Measurements from ENCODE around the gene FOXC2. TPM values are rescaled to one million over a fixed set of nuclear protein-coding genes. Genes with fewer than 3 reads are reported as not detected.
A peak's percentile ranks its signal among the peaks of the same experiment; 100 is the strongest.

Gene FOXC2
- total RNA-seq, 1 experiment from 2014 or later, result 8.3 TPM

DNA sequence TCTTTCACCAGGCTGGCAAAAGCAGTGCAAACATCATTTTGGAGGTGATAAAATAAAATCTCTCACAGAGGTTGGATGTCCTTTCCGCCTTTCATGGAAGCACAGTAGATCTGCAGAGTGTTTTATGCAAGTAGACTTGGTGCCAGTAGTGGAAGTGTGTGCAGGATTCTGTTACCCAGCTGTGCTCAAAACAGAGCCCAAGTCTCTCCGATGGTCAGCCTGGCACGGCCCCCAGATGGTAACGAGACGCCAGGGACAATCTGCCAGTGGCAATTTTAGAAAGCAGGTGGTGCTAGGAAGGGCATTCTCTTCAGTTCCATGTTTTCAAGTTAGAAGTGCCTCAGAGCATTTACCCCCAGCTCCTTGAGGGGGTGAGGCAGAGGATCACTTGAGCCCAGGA is 10.1 kb upstream of the FOXC2 start:
- no peak for DNase-seq (ENCODE audit: low read depth)

DNA sequence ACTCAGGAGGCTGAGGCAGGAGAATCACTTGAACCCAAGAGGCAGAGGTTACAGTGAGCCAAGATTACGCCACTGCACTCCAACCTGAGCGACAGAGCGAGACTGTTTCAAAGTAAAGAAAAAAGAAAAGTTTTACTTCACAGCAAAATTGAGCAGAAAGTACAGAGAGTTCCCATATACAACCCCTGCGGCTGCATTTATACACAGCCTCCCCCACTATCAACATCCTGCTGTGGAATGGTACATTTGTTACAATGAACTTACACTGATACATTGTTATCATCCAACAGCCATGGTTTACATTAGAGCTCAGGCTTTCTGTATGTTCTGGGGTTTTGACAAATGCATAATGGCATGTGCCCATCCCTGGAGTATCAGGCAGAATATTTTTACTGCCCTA is 9.0 kb upstream of the FOXC2 start:
- DNase-seq (ENCODE audit: low read depth), result no peak

DNA sequence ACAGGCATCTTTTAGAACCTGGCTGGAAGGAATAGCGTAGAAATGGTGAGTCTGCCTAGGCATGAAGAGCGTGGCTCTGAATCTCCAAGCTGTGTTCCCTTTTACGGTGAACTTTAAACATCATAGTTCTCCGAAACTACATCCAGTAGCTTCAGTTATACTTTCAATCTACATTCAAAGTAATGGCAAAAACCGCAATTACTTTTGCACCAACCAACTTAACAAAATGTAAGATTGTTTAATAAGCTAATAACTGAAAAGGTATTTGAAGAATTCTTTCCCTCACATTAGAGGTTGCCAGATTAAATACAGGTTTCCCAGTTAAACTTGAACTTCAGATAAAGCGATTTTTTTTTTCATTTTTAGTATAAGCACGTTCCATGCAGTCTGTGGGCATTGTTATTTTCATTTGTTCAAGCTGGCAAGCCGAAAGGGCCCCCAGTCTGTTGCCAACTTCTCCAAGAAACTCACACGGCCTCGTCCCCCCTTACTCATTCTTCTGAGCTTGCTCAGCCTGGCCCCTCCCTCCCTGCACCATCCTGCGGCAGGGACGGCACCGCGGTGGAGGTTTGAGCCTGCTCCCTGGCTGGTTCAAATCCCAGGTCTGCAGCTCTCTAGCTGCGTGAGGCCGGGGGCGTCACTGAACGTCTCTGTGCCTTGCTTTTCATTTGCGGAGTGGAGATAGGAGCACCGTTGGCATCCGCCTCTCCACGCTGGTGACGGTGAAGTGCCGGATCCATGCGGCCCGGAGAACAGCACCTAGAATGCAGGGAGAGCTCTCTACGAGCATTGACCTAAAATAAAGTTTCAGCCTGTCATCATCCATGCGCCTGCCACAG is 8.1 kb upstream of the FOXC2 start:
- DNase-seq (ENCODE audit: low read depth), result no peak

DNA sequence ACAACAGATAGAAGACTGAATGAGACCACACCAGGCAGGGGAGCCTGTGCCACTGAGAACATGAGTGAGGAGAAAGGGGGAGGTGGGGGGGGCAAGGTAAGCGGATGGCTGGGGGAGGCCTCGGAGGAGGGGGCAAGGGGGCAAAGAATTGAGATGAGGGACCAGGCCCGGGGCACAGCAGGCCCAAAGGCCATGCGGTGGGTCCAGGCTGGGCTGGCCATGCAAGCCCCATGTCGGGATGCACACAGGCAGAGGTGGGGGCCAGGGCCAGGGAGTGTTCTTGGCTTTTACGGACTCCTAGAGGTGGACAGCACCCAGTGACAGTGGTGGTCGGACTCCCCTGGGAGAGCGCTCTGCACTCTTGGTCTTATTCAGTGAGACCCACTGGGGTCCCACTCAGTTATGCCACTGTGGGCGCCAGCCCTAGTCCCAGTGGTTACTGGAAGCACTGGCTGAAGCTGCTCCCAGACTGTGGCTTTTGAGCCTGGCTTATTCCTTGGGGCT is 6.8 kb upstream of the FOXC2 start:
- DNase-seq (ENCODE audit: low read depth), result no peak

DNA sequence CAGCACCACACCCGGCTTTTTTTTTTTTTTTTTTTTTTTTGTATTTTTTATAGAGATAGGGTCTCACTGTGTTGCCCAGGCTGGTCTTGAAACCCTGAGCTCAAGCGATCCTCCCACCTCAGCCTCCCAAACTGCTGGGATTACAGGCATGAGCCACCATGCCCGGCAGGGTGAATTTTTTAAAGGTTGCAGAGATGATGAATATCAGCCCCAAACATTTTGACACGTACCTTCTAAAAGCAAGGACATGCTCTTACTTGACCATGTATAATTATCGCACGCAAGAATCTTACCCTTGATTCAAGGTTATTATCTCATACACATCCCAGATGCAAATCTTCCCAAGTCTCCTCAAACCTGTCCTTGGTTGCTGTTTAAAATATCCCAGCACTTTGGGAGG is 4.3 kb upstream of the FOXC2 start:
- no peak for DNase-seq (ENCODE audit: low read depth)

DNA sequence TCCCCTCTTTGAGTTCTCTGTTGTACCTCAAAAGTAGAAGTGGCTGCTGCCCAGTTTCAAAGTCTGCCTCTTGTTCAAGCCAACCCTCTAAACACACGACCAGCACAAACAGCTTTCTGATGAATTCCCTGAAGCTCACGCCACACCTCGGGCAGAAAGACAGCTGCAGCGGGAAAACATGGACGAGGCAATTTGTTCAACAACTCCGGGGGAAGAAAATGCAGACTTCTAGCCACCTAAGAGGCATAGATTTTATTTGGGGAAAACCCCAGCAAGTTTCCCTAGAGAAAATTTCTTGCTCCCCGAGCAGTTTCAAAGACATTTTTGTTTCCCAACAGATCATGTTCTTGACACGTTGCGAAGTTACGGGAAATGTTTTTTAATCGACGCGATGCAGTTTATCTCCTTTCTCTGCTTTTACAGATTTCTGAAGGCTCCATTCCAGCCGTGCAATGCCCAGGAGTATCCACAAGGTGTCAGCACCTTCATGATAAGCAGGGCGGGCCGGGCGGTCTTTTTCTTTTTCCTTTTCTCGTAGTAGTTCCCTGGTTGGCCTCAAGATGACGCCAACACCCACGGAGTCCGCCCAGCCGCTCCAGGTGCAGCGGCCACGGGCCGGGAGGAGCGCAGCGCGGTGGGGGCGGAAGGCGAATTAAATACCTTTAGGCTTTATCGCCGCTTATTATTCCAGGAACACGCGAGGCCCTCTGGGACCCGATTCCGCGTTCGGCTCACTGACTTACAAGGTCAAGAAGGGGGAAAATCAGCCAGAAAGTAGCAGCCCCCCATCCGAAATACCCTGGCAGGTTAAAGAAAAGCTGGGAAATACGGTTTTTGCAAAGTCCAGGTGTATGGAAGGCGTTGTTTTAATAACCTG is 2.9 kb upstream of the FOXC2 start:
- peak; percentile 91 for DNase-seq (ENCODE audit: low read depth)

DNA sequence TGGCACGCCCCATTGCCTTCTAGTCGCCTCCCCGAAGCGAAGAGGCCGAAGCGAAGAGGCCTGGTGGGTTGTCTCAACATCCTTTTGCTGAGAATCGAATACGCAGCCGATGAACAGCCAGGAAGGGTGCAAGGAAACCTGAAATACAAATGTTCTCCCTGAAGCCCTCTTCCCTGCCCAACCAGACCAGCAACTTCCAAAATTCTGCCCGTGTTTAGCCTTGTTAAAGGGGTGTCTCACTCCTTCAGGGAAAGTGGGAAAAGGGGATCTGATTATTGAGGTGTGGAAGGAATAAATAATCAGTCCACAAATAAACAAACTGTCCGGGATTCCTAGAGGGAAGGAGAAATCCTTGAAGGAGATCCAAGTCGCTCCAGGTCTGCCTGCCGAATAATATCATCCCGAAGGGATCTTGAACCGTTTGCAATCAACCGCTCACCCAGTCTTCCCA is 1.4 kb upstream of the FOXC2 start:
- DNase-seq (ENCODE audit: low read depth), result no peak

DNA sequence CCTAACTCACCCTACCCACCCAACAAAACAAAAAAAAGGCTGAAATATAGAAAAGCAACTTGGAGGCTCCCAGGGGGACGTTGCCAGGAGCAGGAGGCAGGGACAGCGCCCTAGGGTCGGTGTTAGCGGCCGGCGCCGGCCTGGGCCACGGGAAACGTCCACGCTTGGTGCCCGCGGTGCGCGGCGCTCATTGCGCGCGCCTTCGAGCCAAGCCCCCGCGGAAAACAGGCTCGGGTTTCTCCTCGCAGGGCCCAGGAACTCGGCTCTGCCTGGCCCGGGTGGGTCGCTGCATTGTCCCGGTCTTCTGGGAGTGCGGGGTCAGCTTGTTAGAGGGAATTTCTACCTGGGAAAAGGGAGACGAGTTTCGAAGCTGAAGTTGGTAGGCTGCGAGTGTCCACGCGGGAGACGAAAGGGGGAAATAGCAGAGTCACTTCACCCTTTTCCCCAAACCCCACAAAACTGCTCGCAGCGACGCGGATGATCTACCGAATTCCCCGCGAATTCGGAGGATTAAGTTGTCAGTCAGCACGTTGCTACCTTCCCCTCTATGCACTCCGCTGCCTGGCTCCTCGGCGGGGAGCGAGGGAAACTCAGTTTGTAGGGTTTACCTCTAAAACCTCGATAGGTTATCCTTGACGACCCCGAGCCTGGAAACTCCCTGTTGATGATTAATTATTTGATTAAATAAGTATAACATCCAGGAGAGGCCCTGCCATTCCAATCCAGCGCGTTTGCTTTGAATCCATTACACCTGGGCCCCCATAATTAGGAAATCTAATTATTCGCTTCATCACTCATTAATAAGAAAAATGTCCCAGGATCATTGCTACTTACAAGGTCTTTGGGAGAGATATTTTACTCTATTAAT is 751 bp upstream of the FOXC2 start:
- no peak for DNase-seq (ENCODE audit: low read depth)

DNA sequence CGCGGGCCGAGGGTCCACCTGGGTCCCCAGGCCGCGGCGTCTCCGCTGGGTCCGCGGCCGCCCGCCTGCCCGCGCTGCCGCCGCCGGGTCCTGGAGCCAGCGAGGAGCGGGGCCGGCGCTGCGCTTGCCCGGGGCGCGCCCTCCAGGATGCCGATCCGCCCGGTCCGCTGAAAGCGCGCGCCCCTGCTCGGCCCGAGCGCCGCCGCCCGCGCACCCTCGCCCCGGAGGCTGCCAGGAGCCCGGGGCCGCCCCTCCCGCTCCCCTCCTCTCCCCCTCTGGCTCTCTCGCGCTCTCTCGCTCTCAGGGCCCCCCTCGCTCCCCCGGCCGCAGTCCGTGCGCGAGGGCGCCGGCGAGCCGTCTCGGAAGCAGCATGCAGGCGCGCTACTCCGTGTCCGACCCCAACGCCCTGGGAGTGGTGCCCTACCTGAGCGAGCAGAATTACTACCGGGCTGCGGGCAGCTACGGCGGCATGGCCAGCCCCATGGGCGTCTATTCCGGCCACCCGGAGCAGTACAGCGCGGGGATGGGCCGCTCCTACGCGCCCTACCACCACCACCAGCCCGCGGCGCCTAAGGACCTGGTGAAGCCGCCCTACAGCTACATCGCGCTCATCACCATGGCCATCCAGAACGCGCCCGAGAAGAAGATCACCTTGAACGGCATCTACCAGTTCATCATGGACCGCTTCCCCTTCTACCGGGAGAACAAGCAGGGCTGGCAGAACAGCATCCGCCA is 504 bp downstream of the FOXC2 start:
- peak; percentile 75 for DNase-seq (ENCODE audit: low read depth)

DNA sequence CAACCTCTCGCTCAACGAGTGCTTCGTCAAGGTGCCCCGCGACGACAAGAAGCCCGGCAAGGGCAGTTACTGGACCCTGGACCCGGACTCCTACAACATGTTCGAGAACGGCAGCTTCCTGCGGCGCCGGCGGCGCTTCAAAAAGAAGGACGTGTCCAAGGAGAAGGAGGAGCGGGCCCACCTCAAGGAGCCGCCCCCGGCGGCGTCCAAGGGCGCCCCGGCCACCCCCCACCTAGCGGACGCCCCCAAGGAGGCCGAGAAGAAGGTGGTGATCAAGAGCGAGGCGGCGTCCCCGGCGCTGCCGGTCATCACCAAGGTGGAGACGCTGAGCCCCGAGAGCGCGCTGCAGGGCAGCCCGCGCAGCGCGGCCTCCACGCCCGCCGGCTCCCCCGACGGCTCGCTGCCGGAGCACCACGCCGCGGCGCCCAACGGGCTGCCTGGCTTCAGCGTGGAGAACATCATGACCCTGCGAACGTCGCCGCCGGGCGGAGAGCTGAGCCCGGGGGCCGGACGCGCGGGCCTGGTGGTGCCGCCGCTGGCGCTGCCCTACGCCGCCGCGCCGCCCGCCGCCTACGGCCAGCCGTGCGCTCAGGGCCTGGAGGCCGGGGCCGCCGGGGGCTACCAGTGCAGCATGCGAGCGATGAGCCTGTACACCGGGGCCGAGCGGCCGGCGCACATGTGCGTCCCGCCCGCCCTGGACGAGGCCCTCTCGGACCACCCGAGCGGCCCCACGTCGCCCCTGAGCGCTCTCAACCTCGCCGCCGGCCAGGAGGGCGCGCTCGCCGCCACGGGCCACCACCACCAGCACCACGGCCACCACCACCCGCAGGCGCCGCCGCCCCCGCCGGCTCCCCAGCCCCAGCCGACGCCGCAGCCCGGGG is 1.3 kb downstream of the FOXC2 start:
- DNase-seq (ENCODE audit: low read depth), result peak; percentile 50

DNA sequence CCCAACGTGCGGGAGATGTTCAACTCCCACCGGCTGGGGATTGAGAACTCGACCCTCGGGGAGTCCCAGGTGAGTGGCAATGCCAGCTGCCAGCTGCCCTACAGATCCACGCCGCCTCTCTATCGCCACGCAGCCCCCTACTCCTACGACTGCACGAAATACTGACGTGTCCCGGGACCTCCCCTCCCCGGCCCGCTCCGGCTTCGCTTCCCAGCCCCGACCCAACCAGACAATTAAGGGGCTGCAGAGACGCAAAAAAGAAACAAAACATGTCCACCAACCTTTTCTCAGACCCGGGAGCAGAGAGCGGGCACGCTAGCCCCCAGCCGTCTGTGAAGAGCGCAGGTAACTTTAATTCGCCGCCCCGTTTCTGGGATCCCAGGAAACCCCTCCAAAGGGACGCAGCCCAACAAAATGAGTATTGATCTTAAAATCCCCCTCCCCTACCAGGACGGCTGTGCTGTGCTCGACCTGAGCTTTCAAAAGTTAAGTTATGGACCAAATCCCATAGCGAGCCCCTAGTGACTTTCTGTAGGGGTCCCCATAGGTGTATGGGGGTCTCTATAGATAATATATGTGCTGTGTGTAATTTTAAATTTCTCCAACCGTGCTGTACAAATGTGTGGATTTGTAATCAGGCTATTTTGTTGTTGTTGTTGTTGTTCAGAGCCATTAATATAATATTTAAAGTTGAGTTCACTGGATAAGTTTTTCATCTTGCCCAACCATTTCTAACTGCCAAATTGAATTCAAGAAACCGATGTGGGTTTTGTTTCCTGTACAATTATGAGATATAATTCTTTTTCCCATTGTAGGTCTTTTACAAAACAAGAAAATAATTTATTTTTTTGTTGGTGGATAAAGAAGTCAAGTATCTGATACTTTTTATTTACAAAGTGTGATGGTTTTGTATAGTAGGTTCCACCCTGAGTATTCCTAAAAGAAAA is 2.3 kb downstream of the FOXC2 start:
- DNase-seq (ENCODE audit: low read depth), result no peak

DNA sequence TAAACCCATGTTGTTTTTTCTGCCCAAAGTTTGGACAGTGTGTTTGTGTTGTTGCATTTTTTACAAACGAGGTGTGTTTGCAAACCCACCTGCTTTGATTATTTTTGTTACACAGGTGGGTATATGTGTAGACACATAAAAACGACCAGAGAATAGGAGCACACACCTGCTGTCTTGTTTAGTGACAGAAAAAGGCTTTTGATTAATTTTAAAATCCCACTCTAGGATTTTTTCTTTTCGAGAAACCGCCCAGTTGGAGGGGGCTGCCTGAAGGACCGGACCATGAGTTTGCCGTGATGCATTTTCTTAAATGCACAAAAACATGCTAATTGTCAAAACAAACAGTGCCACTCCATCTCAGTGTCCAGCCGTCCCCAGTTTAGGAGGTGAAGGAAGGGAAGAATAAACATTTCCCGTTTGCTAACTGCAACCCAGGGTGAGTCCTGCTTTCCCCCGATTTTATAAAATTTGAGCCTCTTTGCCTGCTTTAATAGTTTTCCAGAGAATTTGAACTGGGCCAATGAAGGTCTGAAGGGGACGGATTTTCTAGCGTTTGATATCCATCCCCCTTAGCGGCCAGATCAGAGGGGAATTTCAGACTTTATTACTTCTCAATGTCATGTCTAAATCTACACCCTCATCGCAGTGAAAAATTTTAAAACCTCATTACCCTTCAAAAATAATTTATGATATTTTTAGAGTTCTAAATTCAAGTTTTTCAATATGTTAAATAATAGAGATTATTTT is 3.2 kb downstream of the FOXC2 start:
- DNase-seq (ENCODE audit: low read depth), result no peak

DNA sequence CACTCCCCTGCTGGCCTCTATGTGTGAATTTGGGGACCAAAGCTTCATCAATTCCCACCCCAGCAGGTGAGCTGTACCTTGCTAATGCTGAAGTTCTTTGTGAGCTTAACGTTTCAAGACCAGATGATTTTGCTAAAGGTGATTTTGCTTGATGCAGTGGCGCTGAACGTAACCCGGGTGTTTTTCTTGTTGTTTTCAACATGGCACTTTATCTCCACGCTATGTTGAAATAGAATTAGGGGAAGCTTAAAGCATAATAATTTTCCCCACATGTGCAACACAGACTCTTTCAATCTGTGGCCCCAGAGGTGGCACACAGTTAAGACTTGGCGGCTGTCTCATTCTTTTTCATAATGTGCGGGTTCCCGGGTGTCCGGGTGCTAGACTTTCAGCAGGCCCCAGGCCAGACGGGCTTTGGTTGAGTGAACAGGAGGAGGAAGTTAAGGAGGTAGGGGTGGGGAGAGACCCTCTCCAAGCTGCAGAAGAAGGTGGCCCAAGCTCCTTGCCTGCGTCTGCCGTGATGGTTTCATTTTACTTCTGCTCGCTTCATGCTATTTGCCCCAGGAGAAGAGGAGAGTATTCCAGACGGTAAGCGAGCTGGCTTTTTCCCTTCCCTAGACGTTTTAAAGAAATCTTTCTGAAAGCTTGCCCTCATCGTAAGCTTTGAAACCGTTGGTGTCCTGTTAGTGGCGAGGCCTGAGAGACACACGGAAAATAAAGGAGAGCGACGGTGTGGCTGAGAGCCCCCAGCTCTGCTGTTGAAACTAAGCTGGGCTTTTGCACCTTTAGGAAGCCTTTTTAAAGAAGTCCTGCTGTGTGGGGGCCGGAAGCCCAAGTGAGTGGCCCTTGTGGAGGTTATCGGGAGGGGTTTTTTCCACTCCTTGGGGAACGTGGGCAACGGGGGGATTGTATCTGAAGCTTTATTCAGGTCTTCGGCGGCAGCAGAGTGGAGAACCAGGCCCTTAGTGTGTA is 4.2 kb downstream of the FOXC2 start:
- DNase-seq (ENCODE audit: low read depth), result no peak

DNA sequence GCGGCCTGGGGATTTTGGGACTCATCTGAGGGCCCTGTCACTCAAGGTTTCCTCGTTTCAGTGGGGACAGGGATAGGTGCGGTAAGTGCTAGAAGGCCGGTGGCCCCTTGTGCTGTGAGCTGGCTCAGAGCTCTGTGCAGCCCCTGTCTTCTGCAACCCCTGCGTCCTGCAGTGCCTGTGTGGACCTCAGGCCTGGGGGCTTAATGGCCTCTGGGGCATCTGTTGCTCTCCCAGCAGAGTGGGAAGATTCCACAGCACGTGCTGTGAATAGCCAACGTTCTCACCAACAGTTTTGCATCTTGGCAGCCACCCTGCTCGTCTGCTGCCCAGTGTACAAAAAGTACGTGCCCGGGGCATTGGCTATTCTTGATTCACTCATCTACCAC is 4.9 kb downstream of the FOXC2 start:
- DNase-seq (ENCODE audit: low read depth), result no peak

DNA sequence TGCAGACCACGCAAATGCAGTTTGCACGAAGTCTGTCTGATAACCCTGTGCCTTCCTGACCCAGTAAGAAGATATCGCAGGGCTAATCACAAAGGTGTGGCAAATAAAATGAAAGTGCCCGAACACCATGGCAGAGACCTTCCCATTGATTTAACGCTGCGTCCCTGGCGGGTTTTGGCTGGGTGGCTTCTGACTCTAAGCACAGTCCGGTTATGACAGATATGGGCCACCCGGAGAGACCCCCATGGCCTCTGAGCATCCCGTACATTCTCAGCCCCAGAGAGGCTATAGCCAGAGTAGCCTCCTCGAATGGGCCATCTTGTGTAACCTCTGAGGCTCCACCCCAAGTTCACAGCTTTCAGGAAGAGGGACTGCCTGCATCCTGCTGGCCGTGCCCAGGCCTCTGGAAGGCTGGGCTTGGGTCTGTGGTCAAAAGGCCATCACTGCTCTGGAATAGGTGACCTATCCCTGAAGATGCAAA is 5.5 kb downstream of the FOXC2 start:
- DNase-seq (ENCODE audit: low read depth), result no peak

DNA sequence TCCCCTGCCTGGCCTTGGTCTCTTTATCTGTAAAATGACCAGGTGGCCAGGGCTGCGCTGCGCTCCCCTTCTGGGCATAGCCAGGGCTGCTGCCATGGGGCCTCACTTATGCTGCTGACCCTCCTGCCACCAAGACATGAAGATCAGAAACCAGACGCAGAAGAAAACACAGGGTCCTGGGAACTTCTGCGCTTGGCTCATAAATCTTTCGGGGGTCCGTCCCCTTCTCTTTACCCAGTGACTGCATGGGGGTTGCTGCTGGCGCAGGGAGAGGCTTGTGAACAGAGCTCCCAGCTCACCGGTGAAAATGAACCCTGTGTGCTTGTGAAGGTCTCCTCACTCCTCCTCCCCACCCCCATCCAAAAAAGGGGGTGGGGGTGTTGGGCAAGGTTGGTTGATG is 6.0 kb downstream of the FOXC2 start:
- DNase-seq (ENCODE audit: low read depth), result no peak

DNA sequence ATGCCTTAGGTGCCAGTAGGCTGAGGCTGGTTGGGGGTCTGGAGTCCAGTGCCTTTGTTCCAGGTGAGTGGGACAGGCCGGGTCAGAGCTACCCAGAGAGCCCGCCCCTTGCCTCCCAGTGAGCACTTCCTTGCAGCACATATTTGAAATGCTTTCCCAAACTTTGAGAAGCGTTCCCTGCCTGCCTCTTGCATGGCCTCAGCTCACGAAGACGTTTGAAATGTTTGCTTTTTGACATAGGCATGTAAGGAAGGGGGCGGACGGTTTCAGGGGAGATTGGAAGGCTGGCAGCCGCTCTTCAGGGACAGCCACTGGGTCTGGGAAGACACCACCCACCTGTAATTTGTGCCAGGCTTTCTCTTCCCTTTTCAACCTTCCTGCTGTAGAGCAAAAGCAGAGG is 6.6 kb downstream of the FOXC2 start:
- DNase-seq (ENCODE audit: low read depth), result no peak

Measured in LHCN-M2 (cell line).